AG10803 (cell line): ENCODE data around the gene CTSD.

Source experiments
- DNase-seq: peaks from one replicate; pipeline ENCODE4 v3.0.0; 2010; ENCODE audit warnings: low read depth
- H3K4me3 ChIP-seq: 2 replicates; pipeline ENCODE4 v1.5.1; 2011; ENCODE audit warnings: mild to moderate bottlenecking, low read length, control low read depth
- CTCF ChIP-seq: conservative IDR thresholded peaks from 2 replicates; pipeline ENCODE4 v1.5.1; 2011; ENCODE audit warnings: mild to moderate bottlenecking, low read length, control low read depth, inconsistent platforms

CTSD gene

DNA sequence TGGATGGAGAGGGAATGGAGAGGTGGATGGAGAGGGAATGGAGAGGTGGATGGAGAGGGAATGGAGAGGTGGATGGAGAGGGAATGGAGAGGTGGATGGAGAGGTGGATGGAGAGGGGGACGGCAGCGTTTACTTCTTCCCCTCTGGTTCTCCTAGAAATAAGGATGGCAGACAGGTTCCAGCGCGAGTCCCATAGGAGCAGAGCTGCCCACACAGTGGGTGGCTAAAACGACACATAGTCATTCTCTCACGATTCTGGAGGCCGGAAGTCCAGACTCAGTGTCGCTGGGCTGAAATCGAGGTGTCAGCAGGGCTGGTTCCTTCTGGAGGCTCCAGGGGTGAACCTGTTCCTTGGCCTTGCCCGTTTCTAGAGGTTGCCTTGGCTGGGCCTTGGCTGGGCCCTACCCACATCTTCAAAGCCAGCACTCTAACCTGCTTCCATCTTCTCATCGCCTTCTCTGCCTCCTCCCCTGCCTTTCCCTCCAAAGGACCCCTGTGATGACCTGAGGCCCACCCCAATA, 12.7 kb upstream of the CTSD start:
- DNase-seq = no peak
- H3K4me3 ChIP-seq = no peak overlapping the region
- TF ChIP-seq CTCF = no peak

GRCh38 chr11:1774886-1775285, 11.2 kb upstream of the CTSD start:
- DNase-seq = no peak
- no peak overlapping the region for H3K4me3 ChIP-seq
- no peak for TF ChIP-seq CTCF

DNA sequence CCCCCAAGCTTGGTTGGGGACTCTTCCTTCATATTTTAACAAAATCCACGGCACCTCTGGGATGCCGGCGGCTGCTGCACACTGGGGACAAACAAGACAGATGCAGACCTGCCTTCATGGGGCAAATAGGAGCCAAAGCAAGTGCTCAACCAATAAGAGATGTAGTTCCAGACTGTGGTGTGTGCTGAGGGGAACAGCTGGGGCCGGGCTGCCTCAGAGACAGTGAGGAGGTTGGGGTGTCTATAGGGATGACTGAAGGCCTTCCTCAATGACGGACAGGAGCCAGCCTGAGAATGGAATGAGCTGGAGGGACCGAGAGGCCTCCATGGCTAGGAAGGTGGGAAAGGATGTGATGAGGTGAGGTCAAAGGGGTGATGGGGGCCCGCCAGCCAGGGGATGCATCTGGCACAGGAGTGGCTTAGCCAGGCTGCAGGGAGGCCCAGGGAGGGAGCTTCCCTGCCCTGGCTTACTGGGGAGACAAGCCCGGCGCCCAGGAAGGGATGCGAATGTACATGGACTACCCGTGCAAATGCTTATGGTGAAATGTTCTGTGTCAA, 10.3 kb upstream of the CTSD start:
- no peak for TF ChIP-seq CTCF
- no peak overlapping the region for H3K4me3 ChIP-seq
- DNase-seq = no peak

- TF ChIP-seq CTCF = no peak
- no peak overlapping the region for H3K4me3 ChIP-seq
- no peak for DNase-seq
Observed at GRCh38 chr11:1773131-1773993, 9.6 kb upstream of the CTSD start.

DNA sequence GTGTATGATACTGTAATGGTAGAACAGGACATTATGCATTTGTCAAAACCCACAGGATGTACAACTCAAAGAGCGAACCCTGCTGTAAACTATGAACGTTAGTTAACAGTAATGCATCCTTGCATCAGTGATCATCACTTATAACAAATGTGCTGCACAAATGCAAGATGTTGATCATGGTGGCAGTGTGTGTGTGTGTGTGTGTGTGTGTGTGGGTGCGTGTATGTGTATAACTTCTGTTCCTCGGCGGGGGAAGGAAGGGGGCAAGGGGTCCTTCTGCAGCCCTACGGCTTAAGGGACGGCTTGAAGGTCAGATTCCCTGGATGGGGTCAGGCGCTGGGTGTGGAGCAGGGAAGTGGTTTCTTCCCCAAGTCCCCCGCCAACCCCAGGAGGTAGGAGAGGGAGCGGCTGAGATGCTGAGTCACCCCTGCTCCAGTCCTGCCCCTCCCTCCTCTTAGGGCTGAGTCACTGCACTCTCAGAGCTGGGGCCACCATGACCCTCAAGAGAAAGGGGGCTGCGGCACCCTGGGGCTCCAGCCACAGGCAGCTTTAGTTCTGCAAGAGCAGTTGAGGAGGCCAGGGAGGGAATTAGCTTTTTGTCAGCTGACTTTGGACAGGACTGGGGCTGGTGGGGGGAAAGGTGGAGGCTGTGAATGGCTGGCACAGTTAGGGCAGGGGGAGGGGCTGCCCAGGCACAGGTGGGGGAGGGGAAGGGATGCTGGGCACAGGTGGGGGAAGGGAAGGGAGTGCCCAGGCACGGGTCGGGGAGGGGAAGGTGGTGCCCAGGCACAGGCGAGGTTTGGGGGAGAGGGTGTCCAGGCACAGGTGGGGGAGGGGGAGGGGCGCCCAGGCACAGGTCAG, 8.8 kb upstream of the CTSD start:
- H3K4me3 ChIP-seq = no peak overlapping the region; the same call in 1 of the 2 replicates
- TF ChIP-seq CTCF = no peak
- DNase-seq = peak; percentile 88

DNA sequence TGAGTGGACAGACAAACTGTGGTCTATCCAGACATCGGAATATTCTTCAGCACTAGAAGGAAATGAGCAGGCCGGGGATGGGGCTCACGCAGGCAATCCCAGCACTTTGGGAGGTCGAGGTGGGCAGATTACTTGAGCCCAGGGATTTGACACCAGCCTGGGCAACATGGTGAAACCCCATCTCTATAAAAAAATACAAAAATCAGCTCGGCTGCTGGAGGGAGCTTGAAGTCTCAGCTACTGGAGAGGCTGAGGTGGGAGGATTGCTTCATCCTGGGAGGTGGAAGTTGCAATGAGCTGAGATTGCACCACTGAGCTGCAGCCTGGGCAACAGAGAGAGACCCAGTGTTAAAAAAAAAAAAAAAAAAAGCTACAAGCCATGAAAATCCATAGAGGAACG, 8.0 kb upstream of the CTSD start:
- peak; percentile 76 for DNase-seq
- no peak for TF ChIP-seq CTCF
- H3K4me3 ChIP-seq = no peak overlapping the region
